Type B pancreatic cell (in vitro differentiated cells): ENCODE measurements around the gene SLC1A4. TPM values are rescaled to one million over a fixed set of nuclear protein-coding genes. Genes with fewer than 3 reads are reported as not detected.

ENCODE experiments used
- DNase-seq: peaks from one replicate; pipeline ENCODE4 v3.0.0; 2021; ENCODE audit warnings: mixed read lengths; ENCODE audit not compliant: unreplicated experiment; ENCODE audit errors: extremely low spot score
- H3K27ac Mint-ChIP-seq: 2 replicates; pipeline ENCODE4 v1.8.0; 2021; ENCODE audit warnings: mild to moderate bottlenecking, mixed read lengths
- H3K27me3 Mint-ChIP-seq: 2 replicates; pipeline ENCODE4 v1.8.0; 2021; ENCODE audit warnings: mixed read lengths
- H3K36me3 Mint-ChIP-seq: 2 replicates; pipeline ENCODE4 v1.8.0; 2021; ENCODE audit warnings: mixed read lengths
- H3K4me1 Mint-ChIP-seq: one replicate; pipeline ENCODE4 v1.8.0; 2021; ENCODE audit warnings: mixed read lengths; ENCODE audit not compliant: unreplicated experiment
- H3K4me3 Mint-ChIP-seq: 2 replicates; pipeline ENCODE4 v1.8.0; 2021; ENCODE audit warnings: mild to moderate bottlenecking, mixed read lengths
- H3K9me3 Mint-ChIP-seq: 2 replicates; pipeline ENCODE4 v1.8.0; 2021; ENCODE audit warnings: mixed read lengths
- CTCF ChIP-seq: fragments of 200-600 bp; sonication (generic); conservative IDR thresholded peaks from 2 replicates; pipeline ENCODE4 v1.5.0; 2021; ENCODE audit warnings: antibody characterized with exemption, mild to moderate bottlenecking
- total RNA-seq: library from RNA; stranded (reverse); gene quantifications from 2 replicates; pipeline ENCODE4 v1.2.1, GENCODE V29; 2021; ENCODE audit warnings: low replicate concordance

The SLC1A4 gene
- total RNA-seq, 1 donor from 2014 or later = 13.1 TPM

GRCh38 chr2:64944484-64944883, 44.7 kb upstream of the SLC1A4 start:
- no peaks in the 10 kb centered on the region for H3K36me3 Mint-ChIP-seq
- H3K27me3 Mint-ChIP-seq = peaks cover 10% of the 10 kb centered on the region
- H3K4me3 Mint-ChIP-seq = no peak overlapping the region
- H3K9me3 Mint-ChIP-seq = no peaks in the 10 kb centered on the region
- TF ChIP-seq CTCF = no peak
- DNase-seq = no peak
- no peak overlapping the region for H3K27ac Mint-ChIP-seq
- peaks cover 17% of the 10 kb centered on the region for H3K4me1 Mint-ChIP-seq

- TF ChIP-seq CTCF = no peak
These were observed 43.0 kb upstream of the SLC1A4 start for GRCh38 chr2:64945973-64946768.

GRCh38 chr2:64946769-64947247, 42.4 kb upstream of the SLC1A4 start:
- no peak overlapping the region for H3K27ac Mint-ChIP-seq
- no peaks in the 10 kb centered on the region for H3K9me3 Mint-ChIP-seq
- TF ChIP-seq CTCF = no peak
- H3K27me3 Mint-ChIP-seq = peaks cover 8% of the 10 kb centered on the region
- no peak for DNase-seq
- H3K36me3 Mint-ChIP-seq = no peaks in the 10 kb centered on the region
- peaks cover 17% of the 10 kb centered on the region for H3K4me1 Mint-ChIP-seq
- no peak overlapping the region for H3K4me3 Mint-ChIP-seq

More at GRCh38 chr2:64945973-64946768, 43.0 kb upstream of the SLC1A4 start:
- H3K4me1 Mint-ChIP-seq = peaks cover 17% of the 10 kb centered on the region
- no peaks in the 10 kb centered on the region for H3K9me3 Mint-ChIP-seq
- H3K27ac Mint-ChIP-seq = no peak overlapping the region
- no peak for DNase-seq
- H3K36me3 Mint-ChIP-seq = no peaks in the 10 kb centered on the region
- H3K27me3 Mint-ChIP-seq = peaks cover 10% of the 10 kb centered on the region
- H3K4me3 Mint-ChIP-seq = no peak overlapping the region

GRCh38 chr2:64947885-64948284, 41.3 kb upstream of the SLC1A4 start:
- Mint-ChIP-seq H3K4me3 (no peak overlapping the region), H3K27ac (no peak overlapping the region), H3K4me1 (peaks cover 17% of the 10 kb centered on the region), H3K9me3 (no peaks in the 10 kb centered on the region), H3K27me3 (peaks cover 2% of the 10 kb centered on the region), H3K36me3 (no peaks in the 10 kb centered on the region)
- no peak for TF ChIP-seq CTCF
- no peak for DNase-seq

- no peaks in the 10 kb centered on the region for H3K9me3 Mint-ChIP-seq
- TF ChIP-seq CTCF = no peak
- H3K4me3 Mint-ChIP-seq = no peak overlapping the region
- H3K4me1 Mint-ChIP-seq = peaks cover 20% of the 10 kb centered on the region
- no peak for DNase-seq
- H3K27me3 Mint-ChIP-seq = no peaks in the 10 kb centered on the region
- no peak overlapping the region for H3K27ac Mint-ChIP-seq
- no peaks in the 10 kb centered on the region for H3K36me3 Mint-ChIP-seq
These were observed 38.7 kb upstream of the SLC1A4 start for GRCh38 chr2:64950226-64951160.
